H9 (cell line): ENCODE results near the gene TPRX2. TPM values are rescaled to one million over a fixed set of nuclear protein-coding genes. Genes with fewer than 3 reads are reported as not detected.
A peak's percentile ranks its signal among the peaks of the same experiment; 100 is the strongest.

ENCODE experiments used
- DNase-seq: peaks from one replicate; pipeline ENCODE4 v3.0.0-alpha.2; 2017
- H2AFZ ChIP-seq: one replicate; pipeline ENCODE4 v1.6.1; 2013; ENCODE audit warnings: mild to moderate bottlenecking, low read length, control low read depth, moderate library complexity
- H2AK5ac ChIP-seq: 2 replicates; pipeline ENCODE4 v1.6.1; 2013; ENCODE audit warnings: low read length, control low read depth, mixed read lengths; ENCODE audit not compliant: insufficient read length
- H2BK120ac ChIP-seq: one replicate; pipeline ENCODE4 v1.6.1; 2013; ENCODE audit warnings: low read depth, mild to moderate bottlenecking, low read length, control low read depth, inconsistent platforms; ENCODE audit not compliant: poor library complexity, severe bottlenecking
- H2BK12ac ChIP-seq: 2 replicates; pipeline ENCODE4 v1.6.1; 2013; ENCODE audit warnings: low read length, control low read depth, mixed read lengths, low read depth; ENCODE audit not compliant: insufficient read length
- H2BK15ac ChIP-seq: 2 replicates; pipeline ENCODE4 v1.6.1; 2013; ENCODE audit warnings: low read depth, low read length, control low read depth
- H2BK20ac ChIP-seq: one replicate; pipeline ENCODE4 v1.6.1; 2013; ENCODE audit warnings: low read depth, mild to moderate bottlenecking, low read length, control low read depth, inconsistent platforms; ENCODE audit not compliant: poor library complexity, severe bottlenecking
- H2BK5ac ChIP-seq: 2 replicates; pipeline ENCODE4 v1.6.1; 2013; ENCODE audit warnings: low read length, control low read depth, mixed read lengths; ENCODE audit not compliant: insufficient read length
- H3K14ac ChIP-seq: 2 replicates; pipeline ENCODE4 v1.6.1; 2013; ENCODE audit warnings: low read length, control low read depth; ENCODE audit not compliant: insufficient read depth
- H3K18ac ChIP-seq: 2 replicates; pipeline ENCODE4 v1.6.1; 2013; ENCODE audit warnings: low read depth, mild to moderate bottlenecking, mixed read lengths, low read length, control low read depth; ENCODE audit not compliant: insufficient read length
- H3K23ac ChIP-seq: 2 replicates; pipeline ENCODE4 v1.6.1; 2013; ENCODE audit warnings: low read length, control low read depth, mixed read lengths, low read depth; ENCODE audit not compliant: insufficient read length
- H3K23me2 ChIP-seq: 2 replicates; pipeline ENCODE4 v1.6.1; 2013; ENCODE audit warnings: low read depth, mild to moderate bottlenecking, mixed read lengths, low read length, control low read depth; ENCODE audit not compliant: insufficient read length, poor library complexity, severe bottlenecking
- H3K27ac ChIP-seq: 2 replicates; pipeline ENCODE4 v1.5.1; 2013; ENCODE audit warnings: low read length, control low read depth, mixed read lengths, low read depth; ENCODE audit not compliant: insufficient read length
- H3K27me3 ChIP-seq: 2 replicates; pipeline ENCODE4 v1.6.1; 2013; ENCODE audit warnings: low read length, control low read depth, inconsistent platforms; ENCODE audit not compliant: insufficient read depth
- H3K4ac ChIP-seq: 2 replicates; pipeline ENCODE4 v1.6.1; 2013; ENCODE audit warnings: low read depth, mild to moderate bottlenecking, control low read depth, inconsistent platforms, low read length, moderate library complexity
- H3K4me1 ChIP-seq: 2 replicates; pipeline ENCODE4 v1.6.1; 2013; ENCODE audit warnings: low read length, control low read depth, inconsistent platforms; ENCODE audit not compliant: insufficient read depth
- H3K4me2 ChIP-seq: 2 replicates; pipeline ENCODE4 v1.6.1; 2013; ENCODE audit warnings: low read length, control low read depth, mixed read lengths; ENCODE audit not compliant: insufficient read length, insufficient read depth
- H3K56ac ChIP-seq: 2 replicates; pipeline ENCODE4 v1.6.1; 2013; ENCODE audit warnings: low read depth, mild to moderate bottlenecking, mixed read lengths, low read length, control low read depth; ENCODE audit not compliant: insufficient read length
- H3K79me1 ChIP-seq: 2 replicates; pipeline ENCODE4 v1.6.1; 2013; ENCODE audit warnings: low read depth, mild to moderate bottlenecking, moderate library complexity, low read length, control low read depth, inconsistent platforms; ENCODE audit not compliant: insufficient read depth, poor library complexity, severe bottlenecking
- H3K79me2 ChIP-seq: 2 replicates; pipeline ENCODE4 v1.6.1; 2013; ENCODE audit warnings: low read length, control low read depth, inconsistent platforms; ENCODE audit not compliant: insufficient read depth
- H3K9ac ChIP-seq: 2 replicates; pipeline ENCODE4 v1.6.1; 2013; ENCODE audit warnings: low read length, control low read depth, mixed read lengths; ENCODE audit not compliant: insufficient read length; ENCODE audit errors: extremely low read depth
- H3K9me3 ChIP-seq: one replicate; pipeline ENCODE4 v1.6.1; 2013; ENCODE audit warnings: low read depth, low read length, inconsistent platforms; ENCODE audit not compliant: control insufficient read depth
- H3T11ph ChIP-seq: one replicate; pipeline ENCODE4 v1.6.1; 2013; ENCODE audit warnings: mild to moderate bottlenecking, low read length, control low read depth, inconsistent platforms
- H4K20me1 ChIP-seq: one replicate; pipeline ENCODE4 v1.6.1; 2013; ENCODE audit not compliant: control insufficient read depth, insufficient read length, insufficient read depth
- H4K5ac ChIP-seq: 2 replicates; pipeline ENCODE4 v1.6.1; 2013; ENCODE audit warnings: low read depth, mild to moderate bottlenecking, mixed read lengths, low read length, control low read depth; ENCODE audit not compliant: insufficient read length
- H4K8ac ChIP-seq: replicated peaks from 2 replicates; pipeline ENCODE4 v1.6.1; 2013; ENCODE audit warnings: low read length, control low read depth, mixed read lengths, low read depth; ENCODE audit not compliant: insufficient read length
- H4K91ac ChIP-seq: 2 replicates; pipeline ENCODE4 v1.6.1; 2013; ENCODE audit warnings: low read depth, mild to moderate bottlenecking, moderate library complexity, mixed read lengths, low read length, control low read depth; ENCODE audit not compliant: insufficient read length
- H3K27ac Mint-ChIP-seq, 3 experiments: 2 replicates in 2 of 3; 3 replicates in 1 of 3; pipeline ENCODE4 v1.8.0; 2020 to 2021; ENCODE audit warnings: mixed read lengths in 3 of 3, mild to moderate bottlenecking in 1 of 3, moderate library complexity in 1 of 3
- H3K27me3 Mint-ChIP-seq: 2 replicates; pipeline ENCODE4 v1.8.0; 2021; ENCODE audit warnings: low read depth, mild to moderate bottlenecking, moderate library complexity, mixed read lengths
- H3K36me3 Mint-ChIP-seq, 3 experiments: 2 replicates in 2 of 3; 3 replicates in 1 of 3; pipeline ENCODE4 v1.8.0; 2020 to 2021; ENCODE audit warnings: low read depth in 3 of 3, mixed read lengths in 3 of 3; ENCODE audit not compliant: insufficient read depth in 1 of 3
- H3K4me1 Mint-ChIP-seq, 2 experiments: 2 replicates each; pipeline ENCODE4 v1.8.0; 2020; ENCODE audit warnings: mixed read lengths in 2 of 2
- H3K4me3 Mint-ChIP-seq, 2 experiments: 2 replicates in 1 of 2; 3 replicates in 1 of 2; pipeline ENCODE4 v1.8.0; 2020 to 2021; ENCODE audit warnings: mild to moderate bottlenecking in 2 of 2, mixed read lengths in 2 of 2, moderate library complexity in 1 of 2
- H3K9me3 Mint-ChIP-seq, 2 experiments: 2 replicates in 1 of 2; 3 replicates in 1 of 2; pipeline ENCODE4 v1.8.0; 2020; ENCODE audit warnings: mild to moderate bottlenecking in 2 of 2, mixed read lengths in 2 of 2, moderate library complexity in 1 of 2
- WGBS: extraction: QIAGEN DNeasy Blood & Tissue Kit; methylation state at CpG from one replicate; pipeline ENCODE4 v1.1.7; 2013; ENCODE audit warnings: missing lambda C conversion rate, low lambda C conversion rate, mixed read lengths; ENCODE audit not compliant: insufficient read length; ENCODE audit errors: extremely low coverage; 5-methylcytosine and 5-hydroxymethylcytosine counted together
- total RNA-seq: library from RNA; stranded (reverse); gene quantifications from 2 replicates; pipeline ENCODE4 v1.2.1, GENCODE V29; 2021
- TF ChIP-seq, protein P1 (sequence below): fragments of 200-600 bp; sonication (generic); conservative IDR thresholded peaks from 3 replicates; pipeline ENCODE4 v1.8.0; 2021; ENCODE audit warnings: antibody characterized with exemption, mild to moderate bottlenecking

The TPRX2 gene
- total RNA-seq, 1 experiment from 2014 or later: not detected

DNA sequence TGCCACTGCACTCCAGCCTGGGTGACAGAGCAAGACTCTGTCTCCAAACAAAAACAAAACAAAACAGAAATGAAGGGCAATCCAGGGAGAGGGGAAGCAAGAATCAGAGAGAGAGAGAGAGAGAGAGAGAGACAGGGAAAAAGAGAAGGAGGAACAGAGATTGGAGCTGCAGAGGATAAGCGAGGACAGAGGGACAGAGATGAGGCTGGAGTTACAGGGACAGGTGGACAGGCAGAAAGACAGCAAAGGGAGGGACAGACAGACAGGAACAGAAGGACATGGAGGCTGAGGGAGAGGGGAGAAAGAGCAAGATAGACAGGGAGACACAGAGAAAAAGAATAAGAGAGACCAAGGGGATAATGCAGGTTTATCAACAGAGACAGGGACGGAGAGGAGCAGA, 38.6 kb upstream of the TPRX2 start:
- no peak for DNase-seq
- peak overlapping the region; percentile 44 for H3K18ac ChIP-seq
- no peak overlapping the region for H2BK12ac ChIP-seq
- no peak overlapping the region for H4K91ac ChIP-seq
- H3K27me3 ChIP-seq: no peaks in the 10 kb centered on the region
- no peaks in the 10 kb centered on the region for H3K9me3 ChIP-seq
- H3K79me2 ChIP-seq: no peaks in the 10 kb centered on the region
- H2BK15ac ChIP-seq: no peak overlapping the region
- H2AFZ ChIP-seq: no peak overlapping the region
- no peak overlapping the region for H3K9ac ChIP-seq
- no peak overlapping the region for H3K4ac ChIP-seq
- no CpG with 5 or more reads among the region's 2 CpGs for WGBS
- peak overlapping the region; percentile 34; the same call in 1 of the 2 replicates for H3K14ac ChIP-seq
- H4K5ac ChIP-seq: no peak overlapping the region
- no peak overlapping the region for H3K23ac ChIP-seq
- Mint-ChIP-seq H3K4me1 (peaks cover 40 to 46% of the 10 kb centered on the region in 2 experiments), H3K27ac (peak overlapping the region; percentile 87 to 91 (median 89)), H3K4me3 (peak overlapping the region in 1 of 2 experiments; percentile 74; a peak in 2 of 5 replicates), H3K27me3 (peaks cover 8% of the 10 kb centered on the region), H3K36me3 (peaks cover 0 to 6% (median 0%) of the 10 kb centered on the region in 3 experiments; a peak in 1 of 7 replicates), H3K9me3 (peaks cover 4% of the 10 kb centered on the region in 2 experiments; a peak in 3 of 5 replicates)
- H3K23me2 ChIP-seq: no peaks in the 10 kb centered on the region
- H4K8ac ChIP-seq: no peak overlapping the region
- no peak overlapping the region for H3T11ph ChIP-seq
- H4K20me1 ChIP-seq: no peaks in the 10 kb centered on the region
- TF ChIP-seq, protein P1, sequence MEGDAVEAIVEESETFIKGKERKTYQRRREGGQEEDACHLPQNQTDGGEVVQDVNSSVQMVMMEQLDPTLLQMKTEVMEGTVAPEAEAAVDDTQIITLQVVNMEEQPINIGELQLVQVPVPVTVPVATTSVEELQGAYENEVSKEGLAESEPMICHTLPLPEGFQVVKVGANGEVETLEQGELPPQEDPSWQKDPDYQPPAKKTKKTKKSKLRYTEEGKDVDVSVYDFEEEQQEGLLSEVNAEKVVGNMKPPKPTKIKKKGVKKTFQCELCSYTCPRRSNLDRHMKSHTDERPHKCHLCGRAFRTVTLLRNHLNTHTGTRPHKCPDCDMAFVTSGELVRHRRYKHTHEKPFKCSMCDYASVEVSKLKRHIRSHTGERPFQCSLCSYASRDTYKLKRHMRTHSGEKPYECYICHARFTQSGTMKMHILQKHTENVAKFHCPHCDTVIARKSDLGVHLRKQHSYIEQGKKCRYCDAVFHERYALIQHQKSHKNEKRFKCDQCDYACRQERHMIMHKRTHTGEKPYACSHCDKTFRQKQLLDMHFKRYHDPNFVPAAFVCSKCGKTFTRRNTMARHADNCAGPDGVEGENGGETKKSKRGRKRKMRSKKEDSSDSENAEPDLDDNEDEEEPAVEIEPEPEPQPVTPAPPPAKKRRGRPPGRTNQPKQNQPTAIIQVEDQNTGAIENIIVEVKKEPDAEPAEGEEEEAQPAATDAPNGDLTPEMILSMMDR: no peak
- H2BK120ac ChIP-seq: no peak overlapping the region
- H3K27ac ChIP-seq: no peak overlapping the region
- H3K79me1 ChIP-seq: no peaks in the 10 kb centered on the region
- no peak overlapping the region for H2BK5ac ChIP-seq
- no peak overlapping the region for H2BK20ac ChIP-seq
- H3K4me2 ChIP-seq: no peak overlapping the region
- H3K4me1 ChIP-seq: no peaks in the 10 kb centered on the region
- H2AK5ac ChIP-seq: no peak overlapping the region
- no peak overlapping the region for H3K56ac ChIP-seq
